LHCN-M2 (cell line): Measurements from ENCODE around the gene TDRD10. TPM values are rescaled to one million over a fixed set of nuclear protein-coding genes. Genes with fewer than 3 reads are reported as not detected.
A peak's percentile ranks its signal among the peaks of the same experiment; 100 is the strongest.
"Not testable (repeated sequence)": the region's sequence is repeated elsewhere in the genome, so short reads cannot be mapped to it uniquely, and the experiment has no call there.

ENCODE experiments used
- DNase-seq: peaks from one replicate; pipeline ENCODE4 v3.0.0-alpha.2; 2012; ENCODE audit warnings: low read depth
- total RNA-seq: library from RNA; depleted of rRNA; stranded (reverse); fragments of >200 nt; gene quantifications from 2 replicates; pipeline ENCODE4 v1.2.3, GENCODE V29; 2014

The TDRD10 gene
- total RNA-seq, 1 experiment from 2014 or later, result not detected

DNA sequence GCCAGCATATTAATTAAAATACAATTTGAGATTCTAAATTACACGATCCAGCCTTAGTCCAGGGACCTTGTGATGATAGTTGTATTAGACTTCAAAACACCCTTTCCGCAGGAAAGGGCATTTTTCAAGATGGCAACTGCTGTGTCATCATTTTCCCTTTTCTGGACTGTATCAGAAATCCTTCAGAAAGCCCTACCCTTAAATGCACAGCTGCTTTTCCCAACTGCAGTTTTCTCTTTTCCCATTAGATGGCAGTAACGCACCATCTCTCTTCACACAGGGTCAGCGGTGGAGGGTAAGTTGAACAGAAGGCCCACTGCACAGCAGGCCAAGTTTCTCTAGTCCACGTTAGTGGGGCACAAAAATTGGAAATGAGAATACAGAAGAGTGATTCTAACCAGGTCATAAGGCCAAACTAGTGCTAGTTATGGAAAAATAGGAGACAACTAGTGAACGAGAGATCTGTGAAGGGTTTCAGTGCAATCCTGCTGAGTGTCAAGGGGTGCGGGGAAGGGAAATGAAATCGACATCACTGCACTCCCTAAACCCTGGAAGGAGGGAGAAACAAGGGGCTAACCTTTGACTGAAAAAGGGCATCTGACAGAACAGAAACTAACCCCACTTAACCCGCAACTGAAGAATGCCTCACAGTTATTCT, 22.1 kb upstream of the TDRD10 start:
- DNase-seq, result peak; percentile 88

DNA sequence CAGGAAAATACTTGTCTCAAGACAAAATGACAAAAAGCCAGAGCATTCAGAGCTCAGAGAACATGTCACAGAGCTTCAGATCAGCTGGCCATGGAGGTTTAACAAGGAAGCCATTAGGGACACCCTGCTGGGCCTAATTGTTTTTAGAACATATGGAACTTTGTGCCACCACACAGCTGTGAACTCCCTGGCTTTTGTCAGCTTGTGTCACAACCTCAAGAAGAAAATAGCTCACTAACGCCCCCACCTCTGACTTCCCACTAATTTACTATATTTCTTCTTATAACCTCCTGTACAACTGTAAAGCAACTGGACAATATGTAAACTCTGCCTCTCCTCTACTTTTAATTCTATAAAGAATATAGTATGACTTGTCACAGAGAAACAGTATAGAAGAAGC, 21.0 kb upstream of the TDRD10 start:
- no peak for DNase-seq

DNA sequence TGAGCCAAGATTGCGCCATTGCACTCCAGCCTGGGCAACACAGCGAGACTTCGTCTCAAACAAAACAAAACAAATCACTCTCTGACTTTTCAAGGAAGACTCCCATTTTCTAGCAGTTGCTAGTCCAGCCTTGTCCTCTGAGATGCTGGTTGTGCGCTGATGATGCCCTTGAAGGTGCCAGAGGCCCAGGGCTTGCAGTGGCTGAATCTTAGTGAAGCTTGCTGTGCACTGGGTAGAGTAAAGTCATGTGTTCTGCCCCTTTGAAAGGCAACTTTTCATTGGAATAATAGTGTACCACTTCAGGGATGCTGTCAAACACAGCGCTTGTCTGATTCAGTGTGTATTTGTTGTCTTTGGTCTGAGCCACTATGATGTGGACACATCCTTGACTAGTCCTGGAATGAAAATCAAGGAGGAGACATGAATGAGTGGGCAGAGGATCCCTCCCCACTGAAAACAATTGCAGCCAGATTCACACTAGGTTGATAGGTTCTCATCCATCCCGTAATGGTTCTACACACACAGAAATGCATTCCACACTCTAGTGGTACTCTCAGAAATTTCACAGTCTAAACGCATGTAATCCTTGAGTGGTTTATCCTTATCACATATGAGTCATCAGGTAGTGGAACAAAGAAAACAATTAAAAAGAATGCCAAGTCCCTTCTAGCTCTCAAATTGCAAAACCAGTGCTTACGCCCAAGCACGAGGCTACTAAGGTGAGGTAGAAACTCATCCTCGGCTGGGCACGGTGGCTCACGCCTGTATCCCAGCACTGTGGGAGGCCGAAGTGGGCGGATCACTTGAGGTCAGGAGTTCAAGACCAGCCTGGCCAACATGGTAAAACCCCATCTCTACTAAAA, 17.8 kb upstream of the TDRD10 start:
- DNase-seq, result peak; percentile 46

DNA sequence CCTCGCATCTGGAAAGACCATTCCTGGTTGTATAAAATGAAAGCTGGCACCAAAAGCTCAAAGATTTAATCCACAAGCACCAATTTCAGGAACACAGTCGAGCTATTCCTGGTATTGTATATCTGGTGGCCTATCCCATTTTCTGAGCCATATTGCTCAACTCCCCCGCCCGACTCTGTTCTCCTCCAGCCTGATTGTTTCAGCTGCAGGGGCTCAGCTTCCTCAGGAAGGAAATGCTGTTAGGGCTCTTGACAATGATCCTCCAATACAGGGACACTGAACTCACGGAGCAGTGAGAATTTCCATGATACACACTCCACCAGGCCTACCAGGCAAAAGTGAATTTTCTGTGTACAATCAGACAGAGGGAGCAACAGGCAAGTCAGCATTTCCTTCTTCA, 16.9 kb upstream of the TDRD10 start:
- no peak for DNase-seq

DNA sequence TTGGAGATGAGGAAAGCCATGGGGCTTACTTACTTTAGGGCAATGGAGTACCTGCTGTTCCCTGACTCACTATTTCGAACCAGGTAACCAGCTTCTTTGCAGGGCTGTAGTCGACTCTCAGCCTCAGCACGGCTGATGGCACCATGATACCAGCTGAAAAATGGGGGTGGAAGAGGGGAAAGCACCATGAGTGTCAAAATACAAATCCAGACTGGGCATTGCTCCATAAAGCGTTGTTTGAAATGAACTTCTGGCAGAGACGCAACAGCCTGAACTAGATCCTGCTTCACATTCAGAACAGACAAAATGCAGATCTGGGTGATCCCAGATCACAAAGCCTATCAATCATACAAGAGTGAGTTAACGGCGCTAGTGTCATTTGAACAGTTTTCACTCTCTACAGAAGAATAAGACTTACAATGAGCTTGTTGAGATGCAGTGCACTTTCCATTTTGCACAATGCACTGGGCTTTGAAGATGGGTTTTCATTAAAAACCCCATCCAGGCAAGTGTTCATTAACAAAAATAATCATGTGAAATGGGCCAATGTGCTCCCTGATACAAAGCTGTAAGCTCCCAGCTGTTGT, 16.0 kb upstream of the TDRD10 start:
- no peak for DNase-seq

DNA sequence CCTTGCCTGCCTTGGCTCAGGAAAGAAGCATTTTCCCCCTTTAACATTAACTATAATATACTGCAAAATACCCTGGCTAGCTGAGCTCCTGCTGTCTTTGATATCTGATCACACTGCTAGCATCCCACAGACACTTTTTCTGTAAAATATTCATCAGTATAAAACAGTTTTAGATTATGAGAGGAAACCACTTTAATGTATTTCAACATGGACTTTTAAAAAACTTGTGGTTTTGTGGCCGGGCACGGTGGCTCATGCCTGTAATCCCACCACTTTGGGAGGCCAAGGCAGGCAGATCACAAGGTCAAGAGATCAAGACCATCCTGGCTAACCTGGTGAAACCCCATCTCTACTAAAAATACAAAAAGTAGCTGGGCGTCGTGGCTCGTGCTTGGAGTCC, 15.3 kb upstream of the TDRD10 start:
- not testable (repeated sequence) for DNase-seq

DNA sequence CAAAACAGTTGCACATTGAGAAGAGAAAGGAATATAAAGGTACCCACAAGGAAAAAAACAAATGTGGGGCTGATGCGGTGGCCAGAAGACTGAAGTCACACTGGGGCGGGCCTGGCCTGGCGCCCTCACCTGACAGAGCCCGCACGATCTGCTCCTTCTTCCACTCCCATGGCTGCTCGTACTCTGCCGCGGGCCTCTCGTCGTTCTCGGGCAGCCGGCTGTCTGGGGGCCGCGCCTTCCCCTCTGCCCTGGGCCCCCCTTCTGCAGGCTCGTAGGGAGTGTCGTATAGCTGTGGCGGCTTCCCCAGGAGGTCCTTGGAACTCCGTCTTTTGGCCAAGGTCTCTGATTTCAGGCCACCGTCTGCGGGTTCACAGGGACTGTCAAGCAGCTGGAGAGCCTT, 13.1 kb upstream of the TDRD10 start:
- no peak for DNase-seq

DNA sequence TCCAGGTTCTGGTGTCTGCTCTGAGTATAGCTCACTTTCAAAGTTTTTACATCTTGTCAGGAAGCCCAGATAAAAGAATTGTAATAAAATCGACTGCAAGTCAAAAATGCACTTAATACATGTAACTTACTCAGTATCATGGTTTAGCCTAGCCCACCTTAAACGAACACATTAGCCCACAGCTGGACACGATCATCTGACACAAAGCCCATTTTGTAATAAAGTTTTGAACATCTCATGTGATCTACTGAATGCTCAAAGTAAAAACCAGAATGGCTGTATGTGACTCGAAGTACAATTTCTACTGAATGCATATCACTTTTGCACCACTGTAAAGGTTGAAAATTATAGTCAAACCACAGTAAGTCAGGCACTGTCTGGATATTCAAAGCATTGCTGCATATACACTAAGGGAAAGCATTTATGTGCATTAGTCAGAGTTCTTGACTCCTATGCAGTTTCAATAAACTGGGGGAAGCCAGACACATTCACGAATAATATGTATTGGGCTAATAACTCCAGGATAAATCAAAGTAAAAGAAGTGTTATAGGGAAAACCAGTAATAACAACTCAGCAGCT, 12.2 kb upstream of the TDRD10 start:
- DNase-seq, result no peak

DNA sequence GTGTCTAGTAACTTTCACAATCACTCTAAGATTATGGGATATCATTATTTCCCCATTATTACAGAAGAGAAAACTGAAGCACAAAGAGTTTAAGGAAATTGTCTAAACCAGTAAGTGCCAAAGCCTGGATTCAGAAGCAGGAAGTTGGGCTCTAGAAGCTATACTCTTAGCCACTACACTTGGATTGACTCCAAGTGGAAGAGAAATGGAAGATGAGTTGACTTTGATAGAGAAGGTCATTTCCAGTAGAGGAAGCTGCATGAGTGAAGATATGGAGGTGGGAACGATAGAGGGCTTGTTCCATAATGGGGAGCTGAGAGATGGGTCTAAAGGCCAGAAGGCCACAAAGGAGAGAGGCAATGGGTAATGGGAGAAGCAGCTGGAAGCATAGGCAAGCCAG, 11.7 kb upstream of the TDRD10 start:
- no peak for DNase-seq

DNA sequence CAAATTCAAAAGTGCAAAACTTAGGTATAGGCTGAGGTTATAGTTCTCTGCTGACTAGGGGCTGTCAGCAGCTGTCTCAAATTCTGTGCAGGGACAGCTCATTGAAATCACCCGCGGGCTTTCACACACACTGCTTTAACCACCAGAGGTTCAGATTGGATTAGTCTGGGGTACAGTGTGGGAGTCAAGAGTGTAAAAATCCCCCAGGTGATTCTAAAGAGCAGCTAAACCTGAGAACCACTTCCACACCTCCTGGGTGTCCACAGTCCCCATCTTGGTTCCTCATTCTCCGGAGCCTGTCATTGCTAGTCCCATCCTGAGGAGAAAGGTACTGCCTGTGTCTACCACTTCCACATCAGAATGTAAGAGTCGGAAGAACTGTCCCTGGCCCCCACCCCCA, 9.9 kb upstream of the TDRD10 start:
- no peak for DNase-seq

DNA sequence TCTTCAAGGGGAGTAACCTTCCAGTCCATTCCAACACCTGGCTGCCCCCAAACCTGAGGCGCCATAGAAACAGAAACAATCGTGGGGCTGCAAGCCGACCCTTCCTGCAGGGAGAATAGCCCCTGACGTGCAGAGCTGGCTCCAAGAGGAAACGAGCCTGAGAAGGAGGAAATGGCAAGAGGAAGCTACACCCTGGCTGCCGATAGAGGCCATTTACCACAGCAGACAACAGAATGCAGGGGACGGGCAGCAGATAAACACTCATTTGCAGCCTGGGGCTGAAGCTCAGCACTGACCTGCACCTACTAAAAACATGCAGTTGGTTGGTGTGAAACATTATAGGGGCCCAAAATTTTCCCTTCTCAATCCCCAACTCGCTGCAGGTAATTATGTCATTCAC, 8.7 kb upstream of the TDRD10 start:
- DNase-seq, result no peak

DNA sequence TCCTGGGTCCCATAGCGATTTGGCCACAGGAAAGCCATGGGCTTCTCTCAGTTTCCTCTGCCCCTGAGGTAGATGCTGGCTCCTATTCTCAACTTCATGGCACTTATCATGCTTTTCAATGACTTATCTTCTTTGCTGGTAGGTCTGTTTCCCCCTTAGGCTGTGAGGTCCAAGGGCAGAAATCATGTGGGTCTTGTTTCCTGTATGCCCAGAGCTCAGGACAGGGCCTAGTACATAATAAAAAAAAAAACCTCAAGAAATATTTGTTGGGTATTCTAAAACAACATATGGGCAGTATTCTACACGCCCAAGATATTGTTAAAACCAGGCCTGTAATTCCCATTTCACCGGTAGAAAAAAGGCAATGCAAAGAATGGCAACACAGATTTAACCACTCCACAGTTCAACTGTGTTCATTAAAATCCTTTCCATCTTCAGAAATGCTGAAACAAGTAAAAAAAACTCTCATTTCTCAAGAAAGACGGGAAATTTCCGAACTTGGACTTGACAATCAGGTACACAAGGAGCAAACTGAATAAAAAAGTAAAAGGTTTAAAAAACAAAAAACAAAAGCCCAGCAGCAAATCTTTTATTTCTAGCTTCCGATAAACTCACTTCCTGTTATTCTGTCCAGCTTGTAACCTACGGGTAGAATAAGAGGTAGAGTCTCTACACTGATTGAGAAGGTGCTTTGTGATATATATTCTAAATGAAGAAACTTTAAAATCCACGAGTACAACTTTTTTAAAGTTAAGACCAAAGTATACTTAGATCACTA, 6.3 kb upstream of the TDRD10 start:
- no peak for DNase-seq

DNA sequence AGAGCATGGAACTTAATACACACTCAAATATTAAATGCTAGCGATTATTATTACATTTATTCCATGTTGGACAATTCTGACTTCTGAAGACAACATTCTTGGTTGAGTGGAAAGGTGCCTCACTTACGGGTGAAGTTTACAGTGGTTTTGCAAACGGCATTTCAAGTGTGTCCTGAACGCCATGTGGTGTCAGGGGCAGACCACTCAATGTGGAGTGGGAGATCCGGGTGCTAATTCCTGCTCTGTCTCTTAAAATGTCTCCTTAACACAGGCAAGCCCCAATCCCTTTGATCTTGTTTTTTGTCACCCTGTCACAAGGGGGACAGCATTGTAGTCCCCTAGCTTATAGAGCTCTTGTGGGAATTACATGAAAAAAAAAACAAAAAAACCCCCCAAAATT, 5.6 kb upstream of the TDRD10 start:
- DNase-seq, result no peak

DNA sequence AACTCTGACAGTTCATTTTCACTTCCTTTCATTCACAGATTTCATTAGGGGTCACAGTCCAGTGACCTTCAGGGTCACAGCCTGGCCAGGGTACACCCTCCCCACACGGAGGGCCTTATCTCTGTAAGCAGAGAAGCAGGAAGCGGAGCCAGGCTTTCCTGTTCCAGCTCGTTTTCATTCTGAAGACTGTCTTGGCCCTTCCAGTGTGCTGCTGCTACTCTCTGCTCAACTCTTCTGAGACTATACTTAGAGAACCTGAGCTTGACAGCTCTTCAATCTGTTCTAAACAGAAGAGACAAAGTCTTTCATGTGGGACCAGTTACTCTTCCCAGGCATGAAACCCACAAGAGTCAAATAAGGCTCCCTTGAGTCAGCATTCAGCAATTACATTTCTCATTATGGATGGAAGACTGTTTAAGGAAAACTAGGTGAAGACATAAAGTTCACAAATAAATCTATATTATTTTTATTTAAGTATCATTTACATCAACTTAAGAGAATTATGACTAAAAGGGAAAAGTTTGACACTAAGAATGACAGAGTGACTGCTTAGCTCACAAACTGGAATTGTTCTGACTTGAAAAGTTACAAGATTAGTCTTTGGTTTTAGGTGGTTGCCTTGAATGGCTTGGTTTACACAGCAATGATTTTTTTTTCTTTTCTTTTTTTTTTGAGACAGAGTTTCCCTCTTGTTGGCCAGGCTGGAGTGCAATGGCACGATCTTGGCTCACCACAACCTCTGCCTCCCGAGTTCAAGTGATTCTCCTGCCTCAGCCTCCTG, 4.8 kb upstream of the TDRD10 start:
- no peak for DNase-seq

DNA sequence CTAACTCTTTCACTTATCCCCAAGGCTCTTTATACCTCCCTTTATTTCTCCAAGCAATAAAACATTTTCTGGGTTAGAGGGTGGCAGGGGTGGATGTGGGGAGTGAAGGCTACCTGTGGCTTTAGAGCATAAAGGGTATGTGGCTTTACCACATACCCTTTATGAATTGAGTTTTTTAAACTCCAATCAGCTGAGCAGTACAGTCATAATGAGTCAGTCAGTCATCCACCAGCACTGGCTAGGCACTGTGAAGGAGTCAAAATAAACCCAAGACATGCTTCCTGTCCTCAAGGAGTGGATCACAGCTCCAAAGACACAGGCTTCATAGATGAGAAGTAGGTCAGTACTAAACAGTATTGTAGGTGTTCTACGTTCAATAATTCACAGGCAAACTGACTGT, 2.6 kb upstream of the TDRD10 start:
- no peak for DNase-seq

DNA sequence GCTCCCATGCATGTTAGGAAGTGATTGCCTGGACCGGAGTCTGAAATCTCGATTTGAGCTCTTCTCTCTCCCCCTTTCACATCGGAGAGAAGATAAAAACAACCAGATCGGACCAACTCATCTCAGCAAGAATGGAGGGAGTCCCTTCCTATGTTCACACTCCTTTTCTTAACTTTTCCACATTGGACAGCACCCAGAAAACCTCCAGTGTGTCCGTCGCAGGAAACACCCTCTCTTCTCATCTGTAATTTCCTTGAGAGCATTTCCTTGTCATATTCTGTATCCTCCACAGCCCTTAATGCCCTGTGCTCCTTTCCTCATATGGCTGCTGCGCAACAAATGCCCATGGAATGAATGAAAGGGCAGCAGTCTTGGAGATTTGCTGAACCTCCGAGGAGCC, 1.5 kb upstream of the TDRD10 start:
- DNase-seq, result no peak

DNA sequence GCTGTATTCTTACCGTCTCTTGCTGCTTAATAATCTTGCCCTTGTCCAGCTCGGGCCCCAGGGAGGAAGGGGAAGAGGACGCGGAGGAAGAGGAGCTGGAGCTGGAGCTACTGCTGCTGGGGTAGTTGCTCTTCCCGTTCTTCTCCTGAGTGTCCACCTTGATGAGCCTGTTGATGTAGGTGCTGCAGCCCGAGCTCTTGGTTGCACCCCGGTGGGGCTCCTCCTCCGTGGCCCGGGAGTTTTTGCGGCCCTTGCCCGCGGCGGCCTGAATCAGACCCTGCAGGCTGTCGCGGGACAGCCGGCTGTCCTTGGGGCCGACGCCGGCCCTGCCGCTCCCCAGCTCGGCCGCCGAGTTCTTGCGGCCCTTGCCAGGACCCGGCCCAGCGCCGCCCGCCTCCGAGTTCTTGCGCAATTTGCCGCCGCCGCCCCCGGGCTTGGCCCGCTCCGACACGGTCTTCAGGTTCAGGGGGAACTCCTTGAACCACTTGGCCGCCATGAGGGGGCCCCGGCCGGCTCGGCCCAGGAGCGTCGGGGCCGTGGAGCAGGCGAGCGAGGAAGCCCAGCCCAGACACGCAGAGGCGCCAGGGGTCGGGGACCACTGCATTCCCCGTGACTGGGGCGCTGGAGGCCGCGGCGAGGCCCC, 475 bp upstream of the TDRD10 start:
- no peak for DNase-seq

DNA sequence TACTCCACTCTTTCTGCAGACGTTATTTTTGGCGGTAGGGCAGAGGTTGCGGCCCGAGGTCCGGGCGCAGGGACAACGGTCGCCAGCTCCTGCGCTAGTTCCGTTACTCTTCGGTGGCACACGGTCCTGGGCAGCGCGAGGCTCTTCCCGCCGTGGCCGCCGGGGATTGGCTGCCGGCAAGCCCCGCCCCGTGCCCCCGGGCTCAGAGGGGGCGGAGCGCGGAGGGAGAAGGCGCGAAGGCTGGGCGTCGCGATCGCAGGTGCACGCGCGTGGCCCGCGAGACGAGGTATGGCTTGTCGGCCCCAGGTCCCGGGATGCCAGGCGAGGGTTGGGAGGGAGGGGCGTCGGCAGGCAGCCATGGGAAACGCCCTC, 711 bp downstream of the TDRD10 start:
- DNase-seq, result no peak

DNA sequence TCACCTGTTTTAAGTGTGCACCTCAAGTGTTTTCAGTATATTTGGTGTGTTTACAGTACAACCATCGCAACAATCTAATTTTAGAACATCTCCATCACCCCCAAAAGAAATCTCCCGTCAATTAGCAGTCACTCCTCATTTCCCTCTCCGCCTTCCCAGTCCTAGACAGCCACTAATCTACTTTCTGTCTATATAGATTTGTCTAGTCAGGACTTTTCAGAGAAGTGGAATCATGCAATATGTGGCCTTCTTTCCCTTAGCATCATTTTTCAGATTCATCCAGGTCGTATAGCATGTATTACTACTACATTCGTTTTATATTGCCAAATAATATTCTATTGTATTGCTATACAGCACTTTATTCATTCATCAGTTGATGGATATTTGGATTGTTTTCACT, 1.9 kb downstream of the TDRD10 start:
- no peak for DNase-seq

DNA sequence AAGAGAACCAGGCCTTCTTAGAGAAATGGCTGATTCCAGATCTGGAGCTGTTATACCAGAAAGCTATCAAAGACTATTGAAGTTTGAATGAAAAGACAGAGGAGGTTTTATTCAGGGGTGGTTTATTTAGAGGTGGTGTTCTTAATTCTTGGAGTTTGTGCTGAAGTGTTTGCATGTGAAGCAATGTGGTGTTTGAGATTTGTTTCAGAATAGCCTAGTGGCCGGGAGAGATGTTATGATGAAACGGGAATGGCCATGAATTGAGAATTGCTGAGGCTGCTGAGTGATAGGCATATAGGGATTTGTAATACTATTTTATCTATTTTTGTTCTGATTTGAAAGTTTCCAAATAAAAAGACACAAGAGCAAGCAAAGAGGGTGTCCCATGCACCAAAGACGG, 10.7 kb downstream of the TDRD10 start:
- DNase-seq, result no peak
